Dendritic cell treated with granulocyte-macrophage colony-stimulating factor and Interleukin-4, amounts not matched to agents 40 ng/mL and 50 ng/mL, for 4 days (primary cell): ENCODE data around the gene OR5H15.
"Not testable (repeated sequence)": the region's sequence is repeated elsewhere in the genome, so short reads cannot be mapped to it uniquely, and the experiment has no call there.

Source experiments
- H3K27ac Mint-ChIP-seq: one replicate; pipeline ENCODE4 v1.8.0; 2022; ENCODE audit warnings: mild to moderate bottlenecking, mixed read lengths
- H3K27me3 Mint-ChIP-seq: one replicate; pipeline ENCODE4 v1.8.0; 2022; ENCODE audit warnings: mild to moderate bottlenecking, mixed read lengths
- H3K36me3 Mint-ChIP-seq: one replicate; pipeline ENCODE4 v1.8.0; 2022; ENCODE audit warnings: low read depth, mixed read lengths
- H3K4me1 Mint-ChIP-seq: one replicate; pipeline ENCODE4 v1.8.0; 2022; ENCODE audit warnings: low read depth, mixed read lengths
- H3K4me3 Mint-ChIP-seq: one replicate; pipeline ENCODE4 v1.8.0; 2022; ENCODE audit warnings: mild to moderate bottlenecking, moderate library complexity, mixed read lengths
- H3K9me3 Mint-ChIP-seq: one replicate; pipeline ENCODE4 v1.8.0; 2022; ENCODE audit warnings: mixed read lengths
- intact Hi-C: fragments of 100-400 bp; cut with micrococcal nuclease; formaldehyde crosslinking; loops from one replicate; pipeline ENCODE4 v1.15.0; 2022

Gene OR5H15

DNA sequence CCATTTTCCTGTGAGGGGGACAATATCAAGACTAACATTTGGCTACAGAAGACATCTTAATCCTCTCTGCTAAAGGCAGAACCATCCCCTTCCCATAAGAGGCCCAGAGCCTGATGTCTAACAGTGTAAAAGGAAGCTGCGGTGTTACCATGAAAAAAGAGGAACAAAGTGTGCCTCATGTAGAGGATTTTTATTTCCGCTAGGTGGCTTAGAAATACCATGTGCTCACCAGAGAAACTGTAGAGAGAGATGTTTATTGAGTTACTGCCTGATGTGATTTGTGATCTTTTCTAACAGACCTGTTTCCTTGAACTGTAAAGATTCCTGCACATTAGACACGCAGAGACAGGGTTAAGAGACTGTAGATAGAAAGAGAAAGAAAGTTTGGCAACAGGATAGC lies 22.0 kb downstream of the OR5H15 start:
- peaks cover 6% of the 10 kb centered on the region for H3K27me3 Mint-ChIP-seq
- no peak overlapping the region for H3K4me3 Mint-ChIP-seq
- H3K36me3 Mint-ChIP-seq = no peaks in the 10 kb centered on the region
- intact Hi-C loops = loop anchor here (5.0 kb wide), 2 partner anchors 144 to 146 kb away; no protein-coding TSS in a partner anchor
- no peaks in the 10 kb centered on the region for H3K9me3 Mint-ChIP-seq
- H3K27ac Mint-ChIP-seq = no peak overlapping the region
- H3K4me1 Mint-ChIP-seq = peaks cover 5% of the 10 kb centered on the region

DNA sequence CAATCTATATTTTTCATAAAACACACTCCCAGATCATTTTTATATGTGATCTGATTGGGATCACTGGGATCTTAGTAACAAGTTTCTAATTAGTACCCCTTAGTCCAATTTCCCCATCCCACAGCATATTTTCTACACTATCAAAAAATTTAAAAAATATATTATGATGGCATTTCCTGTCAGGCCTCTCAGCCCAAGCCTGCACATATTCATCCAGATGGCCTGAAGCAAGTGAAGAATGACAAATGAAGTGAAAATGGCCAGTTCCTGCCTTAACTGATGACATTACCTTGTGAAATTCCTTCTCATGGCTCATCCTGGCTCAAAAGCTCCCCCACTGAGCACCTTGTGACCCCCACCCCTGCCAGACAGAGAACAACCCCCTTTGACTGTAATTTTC lies 24.4 kb downstream of the OR5H15 start:
- H3K27ac Mint-ChIP-seq, H3K27me3 Mint-ChIP-seq, H3K4me3 Mint-ChIP-seq, H3K36me3 Mint-ChIP-seq, intact Hi-C loops, H3K4me1 Mint-ChIP-seq, H3K9me3 Mint-ChIP-seq: not testable (repeated sequence)

DNA sequence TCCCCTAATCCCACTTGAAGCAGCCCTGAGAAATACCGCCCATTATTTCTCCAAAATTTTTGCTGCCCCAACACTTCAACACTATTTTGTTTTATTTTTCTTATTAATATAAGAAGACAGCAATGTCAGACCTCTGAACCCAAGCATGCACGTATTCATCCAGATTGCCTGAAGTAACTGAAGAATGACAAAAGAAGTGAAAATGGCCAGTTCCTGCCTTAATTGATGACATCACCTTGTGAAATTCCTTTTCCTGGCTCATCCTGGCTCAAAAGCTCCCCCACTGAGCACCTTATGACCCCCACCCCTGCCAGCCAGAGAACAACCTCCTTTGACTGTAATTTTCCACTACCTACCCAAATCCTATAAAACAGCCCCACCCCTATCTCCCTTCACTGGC lies 29.8 kb downstream of the OR5H15 start:
- H3K36me3 Mint-ChIP-seq, H3K27me3 Mint-ChIP-seq, H3K27ac Mint-ChIP-seq, H3K4me1 Mint-ChIP-seq, H3K4me3 Mint-ChIP-seq, intact Hi-C loops, H3K9me3 Mint-ChIP-seq: not testable (repeated sequence)

DNA sequence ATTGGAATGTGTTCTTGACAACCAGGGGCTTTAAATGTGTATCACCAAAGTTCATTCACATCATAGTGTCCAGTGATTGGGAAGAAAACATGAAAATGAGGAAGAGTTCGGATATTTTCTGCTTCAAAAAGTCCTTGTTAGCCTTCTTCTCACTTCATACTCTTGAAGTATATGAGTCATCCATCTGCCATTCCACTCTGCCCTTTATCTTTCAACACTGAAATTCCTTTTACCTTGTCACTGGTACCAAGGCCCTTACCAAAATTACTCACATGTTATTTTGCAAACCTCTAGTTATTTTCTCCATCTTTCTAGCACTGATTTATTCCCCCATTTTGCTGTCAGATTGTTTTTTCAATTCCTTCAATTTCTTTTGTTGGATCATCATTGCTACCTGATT lies 32.5 kb downstream of the OR5H15 start:
- intact Hi-C loops = no loop called here
- no peaks in the 10 kb centered on the region for H3K27me3 Mint-ChIP-seq
- no peak overlapping the region for H3K4me3 Mint-ChIP-seq
- H3K4me1 Mint-ChIP-seq = no peaks in the 10 kb centered on the region
- no peaks in the 10 kb centered on the region for H3K36me3 Mint-ChIP-seq
- H3K27ac Mint-ChIP-seq = no peak overlapping the region
- H3K9me3 Mint-ChIP-seq = no peaks in the 10 kb centered on the region

DNA sequence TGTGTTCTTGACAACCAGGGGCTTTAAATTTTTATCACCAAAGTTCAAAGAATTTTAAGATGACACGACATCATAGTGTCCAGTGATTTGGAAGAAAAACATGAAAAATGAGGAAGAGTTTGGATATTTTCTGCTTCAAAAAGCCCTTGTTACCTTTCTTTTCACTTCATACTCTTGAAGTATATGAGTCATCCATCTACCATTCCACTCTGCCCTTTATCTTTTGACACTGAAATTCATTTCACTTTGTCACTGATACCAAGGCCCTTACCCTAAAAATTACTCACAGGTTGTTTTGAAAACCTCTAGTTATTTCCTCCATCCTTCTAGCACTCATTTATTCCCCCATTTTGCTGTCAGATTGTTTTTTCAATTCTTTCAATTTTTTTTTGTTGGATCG lies 42.7 kb downstream of the OR5H15 start:
- Mint-ChIP-seq H3K4me3 (no peak overlapping the region), H3K4me1 (no peaks in the 10 kb centered on the region), H3K36me3 (no peaks in the 10 kb centered on the region), H3K9me3 (no peaks in the 10 kb centered on the region), H3K27ac (no peak overlapping the region), H3K27me3 (no peaks in the 10 kb centered on the region)
- intact Hi-C loops = no loop called here

DNA sequence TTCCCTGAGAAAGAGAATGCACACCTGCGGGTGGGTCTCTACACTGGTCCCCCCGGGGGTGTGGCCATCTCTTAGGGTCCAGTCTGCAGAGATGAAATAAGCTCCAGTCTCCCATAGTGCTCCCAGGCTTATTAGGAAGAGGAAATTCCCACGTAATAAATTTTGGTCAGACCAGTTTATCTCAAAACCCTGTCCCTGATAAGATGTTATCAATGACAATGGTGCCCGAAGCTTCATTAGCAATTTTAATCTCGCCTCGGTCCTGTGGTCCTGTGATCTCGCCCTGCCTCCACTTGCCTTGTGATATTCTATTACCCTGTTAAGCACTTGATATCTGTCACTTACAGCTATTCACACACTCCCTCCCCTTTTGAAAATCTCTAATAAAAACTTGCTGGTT lies 46.8 kb downstream of the OR5H15 start:
- Mint-ChIP-seq H3K36me3 (no peaks in the 10 kb centered on the region), H3K27ac (no peak overlapping the region), H3K27me3 (no peaks in the 10 kb centered on the region), H3K9me3 (no peaks in the 10 kb centered on the region), H3K4me3 (no peak overlapping the region), H3K4me1 (peaks cover 12% of the 10 kb centered on the region)
- intact Hi-C loops = no loop called here

DNA sequence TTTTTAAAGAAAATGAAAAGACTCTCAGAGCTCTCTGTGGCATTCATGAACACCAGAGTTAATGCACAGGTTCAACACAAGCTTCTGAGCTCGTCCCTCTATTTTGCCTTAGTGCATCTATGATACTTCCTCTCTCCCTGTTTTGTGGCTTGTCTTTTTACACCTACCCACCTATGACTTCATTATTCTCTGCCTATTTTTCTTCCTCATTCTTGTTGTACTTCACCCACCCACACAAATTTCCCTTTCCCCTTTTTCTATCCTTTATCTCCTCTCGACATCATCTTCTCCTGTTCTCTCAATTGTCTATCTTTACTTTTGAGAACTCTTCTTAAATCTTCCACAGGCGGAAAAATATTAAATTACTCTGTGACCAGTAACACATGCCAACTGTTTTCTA lies 48.6 kb downstream of the OR5H15 start:
- Mint-ChIP-seq H3K4me1 (peaks cover 12% of the 10 kb centered on the region), H3K36me3 (no peaks in the 10 kb centered on the region), H3K27ac (no peak overlapping the region), H3K9me3 (no peaks in the 10 kb centered on the region), H3K27me3 (no peaks in the 10 kb centered on the region), H3K4me3 (no peak overlapping the region)
- intact Hi-C loops = no loop called here
